T follicular helper cell (primary cell): ENCODE measurements around the gene ADAMTS12.
"Not testable (repeated sequence)": the region's sequence is repeated elsewhere in the genome, so short reads cannot be mapped to it uniquely, and the experiment has no call there.

Experiments used
- DNase-seq: peaks from one replicate; pipeline ENCODE4 v3.0.0-alpha.2; 2020; ENCODE audit warnings: low read depth

Gene ADAMTS12

GRCh38 chr5:33588654-33589372 is 303.0 kb downstream of the ADAMTS12 start:
- DNase-seq, result no peak

- no peak for DNase-seq
These were observed 308.5 kb downstream of the ADAMTS12 start for GRCh38 chr5:33583332-33583731.

DNA sequence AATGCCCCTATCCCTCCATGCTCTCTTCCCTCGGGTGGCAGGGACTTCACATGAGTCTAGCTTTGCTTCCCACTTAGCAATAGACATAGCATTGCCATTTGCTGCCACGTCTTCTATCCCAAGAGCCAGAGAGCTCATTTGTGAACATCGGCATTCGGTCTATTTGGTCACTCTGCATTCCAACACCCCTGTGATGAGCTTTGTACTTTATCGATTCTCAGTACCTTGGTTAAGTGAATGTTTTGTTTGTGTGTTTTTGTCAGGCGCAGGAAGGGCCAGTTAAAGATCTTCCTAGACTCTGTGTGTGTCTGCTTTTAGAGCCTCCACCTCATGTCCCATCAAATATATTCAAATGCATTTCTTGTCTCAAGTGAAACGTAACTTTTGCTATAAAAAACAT is 309.4 kb downstream of the ADAMTS12 start:
- DNase-seq, result no peak

GRCh38 chr5:33579789-33580188 is 312.0 kb downstream of the ADAMTS12 start:
- DNase-seq, result no peak

DNA sequence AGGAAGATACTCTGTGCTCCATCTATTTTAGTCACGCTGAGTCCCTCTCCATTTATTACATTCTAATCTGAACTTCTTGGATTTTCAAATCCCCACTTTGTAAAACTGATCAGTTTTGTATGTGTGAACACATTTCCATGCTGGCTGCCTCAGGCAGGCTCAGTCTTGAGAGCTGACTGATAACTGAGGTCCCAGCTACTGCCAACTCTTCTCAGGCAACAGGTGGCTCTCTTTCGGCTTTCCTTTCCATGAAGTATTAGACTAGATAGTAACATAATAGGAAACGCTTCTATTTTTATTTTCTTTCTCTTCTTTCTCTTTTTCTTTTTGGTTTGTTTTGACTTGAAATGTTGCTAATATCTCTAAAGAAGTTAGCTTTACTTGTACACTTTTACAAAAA is 312.6 kb downstream of the ADAMTS12 start:
- no peak for DNase-seq

DNA sequence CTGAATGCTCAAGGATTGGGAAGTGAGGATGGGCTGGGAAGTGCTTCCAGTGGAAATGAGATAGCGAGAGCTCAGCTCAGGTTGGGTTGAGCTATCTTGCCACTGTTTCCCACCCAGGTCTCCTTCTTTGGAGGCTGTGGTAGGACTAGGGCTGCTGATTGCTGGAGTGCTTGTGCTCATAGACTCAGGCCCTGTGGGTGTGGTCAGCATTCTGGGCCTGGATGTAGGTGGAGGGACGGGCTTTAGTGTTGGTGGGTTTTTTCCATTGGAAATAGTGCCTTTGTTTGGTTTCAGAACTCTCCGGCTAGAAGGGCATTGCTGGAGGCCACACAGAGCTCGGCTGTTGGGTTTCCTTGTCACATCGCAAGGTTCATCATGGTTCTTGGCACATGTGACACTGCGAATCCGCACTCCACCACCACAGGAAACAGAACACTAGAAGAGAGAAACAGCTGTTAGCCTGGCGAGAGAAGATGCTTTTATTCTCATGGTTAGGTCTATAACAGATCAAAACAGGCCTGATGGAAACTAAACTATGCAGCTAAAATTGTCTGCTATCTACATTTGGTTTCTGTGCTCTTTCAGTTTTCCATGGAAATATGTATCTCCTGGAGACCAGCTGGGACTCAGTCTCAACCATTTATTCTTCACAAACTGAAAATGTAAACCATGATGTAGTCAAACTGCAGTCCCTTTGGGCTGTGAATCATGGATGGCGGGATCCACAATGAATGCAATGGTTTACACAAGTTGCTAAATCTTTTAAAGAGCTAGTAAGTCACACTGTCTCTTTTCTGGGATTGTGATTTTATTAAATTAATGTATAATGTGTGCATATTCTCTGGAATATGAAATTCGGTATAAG is 314.8 kb downstream of the ADAMTS12 start:
- DNase-seq, result no peak

- no peak for DNase-seq
These were observed 326.5 kb downstream of the ADAMTS12 start for GRCh38 chr5:33565324-33565723.

DNA sequence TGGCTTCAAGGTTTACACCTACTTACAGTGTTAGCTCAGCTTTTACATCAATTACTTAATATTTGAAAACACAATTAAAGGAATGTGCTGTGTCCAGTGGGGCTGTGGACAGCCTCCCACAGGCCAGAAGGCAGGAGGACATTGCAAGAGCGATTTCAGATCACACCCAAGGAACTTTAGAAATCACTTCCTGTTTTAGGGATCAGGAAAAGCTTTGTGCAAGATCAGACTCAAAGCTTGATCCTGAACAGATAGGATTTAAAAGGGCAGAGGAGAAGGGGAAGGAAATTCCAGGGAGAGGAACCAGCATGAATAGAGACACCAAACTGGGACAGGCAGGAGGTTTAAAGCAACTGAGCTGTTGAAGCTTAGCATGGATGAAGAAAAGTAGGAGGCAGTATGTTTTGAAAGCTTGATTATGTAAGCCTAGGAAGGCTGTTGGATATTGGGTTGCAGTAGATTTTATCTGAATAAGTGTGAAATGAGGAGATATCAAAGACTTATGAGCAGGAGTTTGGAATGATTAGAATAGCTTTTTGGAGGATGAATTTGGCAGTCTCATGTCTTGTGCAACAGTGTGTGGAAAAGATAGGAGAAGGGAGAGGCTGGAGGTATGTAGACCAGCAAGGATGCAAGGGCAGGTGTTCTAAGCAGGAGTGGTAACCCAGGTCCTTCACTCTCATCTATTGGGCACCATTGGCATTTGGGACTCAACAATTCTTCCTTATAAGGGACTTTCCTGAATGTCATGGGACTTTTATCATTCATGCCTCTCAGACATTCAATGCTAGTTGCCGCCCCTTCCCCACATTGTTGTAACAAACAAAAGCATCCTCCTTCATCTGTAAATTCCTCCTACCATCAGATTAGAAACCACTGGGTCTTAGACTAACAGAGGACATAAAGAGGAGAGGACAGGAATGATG is 327.5 kb downstream of the ADAMTS12 start:
- no peak for DNase-seq

GRCh38 chr5:33563530-33563929 is 328.3 kb downstream of the ADAMTS12 start:
- DNase-seq, result no peak

DNA sequence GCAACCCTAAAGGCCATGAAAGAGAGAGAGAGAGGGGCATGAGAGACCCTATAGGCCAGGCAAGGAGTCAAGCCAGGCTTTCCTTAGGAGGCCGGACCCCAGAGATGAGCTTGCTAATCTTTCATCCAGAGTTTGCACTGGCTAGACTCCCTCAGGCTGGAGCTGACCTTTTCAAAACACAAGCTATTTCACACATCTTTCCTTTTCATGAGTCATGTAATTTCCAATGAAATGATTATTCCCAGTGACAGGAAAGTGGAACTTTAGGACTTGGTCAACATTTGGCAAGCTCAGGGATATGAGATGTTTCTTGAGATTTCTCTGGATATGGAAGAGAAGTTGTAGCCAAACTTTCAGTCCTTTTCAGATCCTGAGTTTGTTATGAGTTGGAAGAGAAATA is 333.3 kb downstream of the ADAMTS12 start:
- DNase-seq, result no peak

GRCh38 chr5:33557605-33558004 is 334.2 kb downstream of the ADAMTS12 start:
- DNase-seq, result no peak

GRCh38 chr5:33556330-33557328 is 335.2 kb downstream of the ADAMTS12 start:
- no peak for DNase-seq

GRCh38 chr5:33549982-33550567 is 341.7 kb downstream of the ADAMTS12 start:
- DNase-seq, result no peak

DNA sequence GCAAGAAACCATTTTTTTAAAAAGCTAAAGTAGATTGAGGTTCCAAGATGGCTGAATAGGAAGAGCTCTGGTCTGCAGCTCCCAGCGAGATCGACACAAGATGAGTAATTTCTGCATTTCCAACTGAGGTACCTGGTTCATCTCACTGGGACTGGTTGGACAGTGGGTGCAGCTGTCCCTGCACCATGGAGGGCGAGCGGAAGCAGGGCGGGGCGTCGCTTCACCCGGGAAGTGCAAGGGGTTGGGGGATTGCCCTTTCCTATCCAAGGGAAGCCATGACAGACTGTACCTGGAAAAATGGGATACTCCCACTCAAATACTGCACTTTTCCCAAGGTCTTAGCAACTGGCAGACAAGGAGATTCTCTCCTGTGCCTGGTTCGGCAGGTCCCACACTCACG is 352.0 kb downstream of the ADAMTS12 start:
- DNase-seq, result not testable (repeated sequence)

DNA sequence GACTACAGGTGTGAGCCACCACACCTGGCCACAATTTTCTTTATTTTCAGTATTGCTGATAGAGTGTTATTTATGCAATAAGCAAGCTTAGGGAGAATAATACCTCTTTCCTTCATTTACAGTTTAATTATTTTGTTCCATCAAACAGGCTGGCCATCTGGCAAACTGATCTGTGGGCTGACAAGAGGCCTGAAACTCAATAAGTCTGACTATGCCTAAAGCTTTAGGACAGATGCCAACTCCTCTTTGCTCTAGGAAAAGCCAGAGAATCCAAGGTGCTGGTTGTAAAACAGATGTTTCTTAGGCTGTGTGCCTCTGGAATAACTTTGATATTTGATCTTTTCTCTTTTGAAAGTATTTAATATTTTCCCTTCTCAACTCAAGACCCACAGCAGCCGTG is 352.6 kb downstream of the ADAMTS12 start:
- no peak for DNase-seq

DNA sequence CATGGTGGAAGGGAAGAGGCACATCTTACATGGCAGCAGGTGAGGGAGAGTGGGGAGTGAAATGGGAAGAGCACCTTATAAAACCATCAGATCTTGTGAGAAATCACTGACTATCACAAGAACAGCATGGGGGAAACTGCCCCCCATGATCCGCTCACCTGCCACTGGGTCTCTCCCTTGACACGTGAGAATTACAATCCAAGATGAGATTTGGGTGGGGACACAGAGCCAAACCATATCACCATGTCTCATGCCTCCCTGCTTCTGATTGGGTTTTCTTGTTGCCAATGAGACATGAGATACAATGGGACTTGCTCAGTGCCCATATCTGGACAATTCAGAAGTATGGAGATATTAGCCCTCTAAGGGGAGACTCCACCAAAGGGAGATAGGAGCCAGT is 353.6 kb downstream of the ADAMTS12 start:
- DNase-seq, result no peak

GRCh38 chr5:33537240-33537639 is 354.6 kb downstream of the ADAMTS12 start:
- DNase-seq, result no peak

DNA sequence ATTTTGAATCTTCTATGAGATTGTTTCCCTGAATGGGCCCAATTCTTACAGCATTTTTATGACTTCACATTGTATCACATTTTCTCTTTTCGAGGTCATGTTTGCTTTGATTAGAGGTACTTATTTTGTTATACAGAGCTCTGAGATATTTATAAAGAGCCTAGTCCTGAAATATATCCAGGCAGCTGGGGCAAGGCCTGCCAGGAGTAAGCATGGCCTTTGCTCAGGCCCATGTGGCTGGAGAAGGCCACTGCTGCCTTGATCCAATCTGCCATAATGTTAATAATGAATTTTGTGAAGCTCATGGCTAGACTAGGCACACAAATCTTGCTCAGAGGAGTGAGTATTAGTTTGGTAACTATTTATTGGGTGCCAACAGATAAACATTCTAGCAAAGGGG is 355.0 kb downstream of the ADAMTS12 start:
- no peak for DNase-seq

- DNase-seq, result no peak
These were observed 360.0 kb downstream of the ADAMTS12 start for GRCh38 chr5:33531824-33532223.

- no peak for DNase-seq
These were observed 360.8 kb downstream of the ADAMTS12 start for GRCh38 chr5:33531037-33531298.
